NCI-H187 treated with DMSO at 0.1 percent for 48 hours (cell line): ENCODE data around the gene GPR183.

Experiments used
- DNase-seq: peaks from one replicate; lab custom pipeline; 2025; lab: John Stamatoyannopoulos, UW

The GPR183 gene

GRCh38 chr13:99246100-99246499 is 61.1 kb downstream of the GPR183 start:
- DNase-seq, result no peak
